Measurements from ENCODE around the gene HASPIN. TPM values are rescaled to one million over a fixed set of nuclear protein-coding genes. Genes with fewer than 3 reads are reported as not detected.
"Not testable (repeated sequence)": the region's sequence is repeated elsewhere in the genome, so short reads cannot be mapped to it uniquely, and the experiment has no call there.

The HASPIN gene
- total RNA-seq, 2 donors from 2014 or later = 14.7 to 24.6 TPM

DNA sequence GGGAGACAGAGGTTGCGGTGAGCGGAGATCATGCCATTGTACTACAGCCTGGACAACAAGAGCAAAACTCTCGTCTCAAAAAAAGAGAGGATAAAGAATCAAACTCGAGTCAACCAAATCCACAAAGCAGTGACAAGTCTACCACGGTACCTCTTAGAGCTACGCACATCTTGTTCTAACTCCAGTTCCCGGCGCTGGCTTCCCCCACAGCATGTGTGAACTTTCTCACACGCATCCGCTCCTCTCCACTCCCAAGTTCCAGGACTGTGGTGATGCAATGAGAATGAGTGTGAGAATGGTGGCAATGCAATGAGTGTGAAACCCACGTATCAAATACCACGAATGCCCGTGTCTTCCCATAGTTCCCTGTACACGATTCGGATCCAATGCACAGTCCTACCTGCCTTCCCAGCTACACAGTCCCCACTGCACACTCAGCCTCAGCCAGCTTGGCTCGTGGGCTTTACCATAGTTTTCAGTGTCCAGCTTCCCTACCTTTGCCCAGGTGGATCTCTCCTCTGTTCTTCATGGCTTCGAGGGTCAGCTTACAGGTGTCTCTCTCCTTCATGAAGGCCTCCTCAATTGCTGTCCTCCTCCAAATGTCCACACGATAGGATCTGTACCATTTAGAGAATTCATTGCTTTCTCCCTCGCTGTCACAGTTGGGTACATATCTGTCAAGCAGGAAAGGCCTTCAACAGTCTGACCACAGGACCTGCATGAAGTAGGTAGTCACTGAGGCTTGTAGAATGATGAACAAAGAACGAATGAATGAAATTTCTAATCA, 18.6 kb upstream of the HASPIN start:
- Histone ChIP-seq H3K9ac (ENCODE audit: extremely low read depth, low read length, poor library complexity, severe bottlenecking) (no peak overlapping the region), H3K27me3 (ENCODE audit: control insufficient read depth, insufficient read depth, low read length, poor library complexity, severe bottlenecking) (no peaks in the 10 kb centered on the region), H3K4me1 (ENCODE audit: control insufficient read depth, insufficient read depth, low read length) (no peaks in the 10 kb centered on the region), H3K36me3 (ENCODE audit: control insufficient read depth, insufficient read depth, low read length) (no peaks in the 10 kb centered on the region), H3K27ac (ENCODE audit: low read depth, low read length) (no peak overlapping the region), H3K9me3 (ENCODE audit: control insufficient read depth, low read length) (no peaks in the 10 kb centered on the region), H3K4me3 (ENCODE audit: low read length) (no peak overlapping the region)
- H3K4me3 Mint-ChIP-seq = no peak overlapping the region
- H3K4me1 Mint-ChIP-seq = no peaks in the 10 kb centered on the region
- DNase-seq = no peak
- TF ChIP-seq, protein P1, sequence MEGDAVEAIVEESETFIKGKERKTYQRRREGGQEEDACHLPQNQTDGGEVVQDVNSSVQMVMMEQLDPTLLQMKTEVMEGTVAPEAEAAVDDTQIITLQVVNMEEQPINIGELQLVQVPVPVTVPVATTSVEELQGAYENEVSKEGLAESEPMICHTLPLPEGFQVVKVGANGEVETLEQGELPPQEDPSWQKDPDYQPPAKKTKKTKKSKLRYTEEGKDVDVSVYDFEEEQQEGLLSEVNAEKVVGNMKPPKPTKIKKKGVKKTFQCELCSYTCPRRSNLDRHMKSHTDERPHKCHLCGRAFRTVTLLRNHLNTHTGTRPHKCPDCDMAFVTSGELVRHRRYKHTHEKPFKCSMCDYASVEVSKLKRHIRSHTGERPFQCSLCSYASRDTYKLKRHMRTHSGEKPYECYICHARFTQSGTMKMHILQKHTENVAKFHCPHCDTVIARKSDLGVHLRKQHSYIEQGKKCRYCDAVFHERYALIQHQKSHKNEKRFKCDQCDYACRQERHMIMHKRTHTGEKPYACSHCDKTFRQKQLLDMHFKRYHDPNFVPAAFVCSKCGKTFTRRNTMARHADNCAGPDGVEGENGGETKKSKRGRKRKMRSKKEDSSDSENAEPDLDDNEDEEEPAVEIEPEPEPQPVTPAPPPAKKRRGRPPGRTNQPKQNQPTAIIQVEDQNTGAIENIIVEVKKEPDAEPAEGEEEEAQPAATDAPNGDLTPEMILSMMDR (conservative IDR thresholded peaks at IDR 0.05) = no peak
- peaks cover 4% of the 10 kb centered on the region for H3K36me3 Mint-ChIP-seq (ENCODE audit: low read depth)
- H3K27ac Mint-ChIP-seq = no peak overlapping the region
- no peaks in the 10 kb centered on the region for H3K27me3 Mint-ChIP-seq (ENCODE audit: insufficient read depth)
- H3K9me3 Mint-ChIP-seq = peaks cover 12% of the 10 kb centered on the region
- WGBS, 2 experiments (ENCODE audit: insufficient coverage in 1 of 2, insufficient read length in 1 of 2) = 78 to 88% methylated on average over 14 to 20 of the region's 20 CpGs

DNA sequence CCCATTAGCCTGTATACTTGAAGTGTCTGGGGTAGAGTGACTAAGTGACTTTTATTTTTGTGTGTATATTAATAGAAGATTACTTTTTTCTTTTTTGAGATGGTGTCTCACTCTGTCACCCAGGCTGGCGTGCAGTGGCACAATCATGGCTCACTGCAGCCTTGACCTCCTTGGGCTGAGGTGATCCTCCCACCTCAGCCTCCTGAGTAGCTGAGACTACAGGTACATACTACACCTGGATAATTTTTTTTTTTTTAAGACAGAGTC, 18.1 kb upstream of the HASPIN start:
- DNase-seq; H3K36me3 Mint-ChIP-seq (ENCODE audit: low read depth); H3K4me3 ChIP-seq (ENCODE audit: low read length); H3K27me3 ChIP-seq (ENCODE audit: control insufficient read depth, insufficient read depth, low read length, poor library complexity, severe bottlenecking); H3K4me1 Mint-ChIP-seq; H3K4me3 Mint-ChIP-seq; H3K4me1 ChIP-seq (ENCODE audit: control insufficient read depth, insufficient read depth, low read length); H3K9ac ChIP-seq (ENCODE audit: extremely low read depth, low read length, poor library complexity, severe bottlenecking); H3K27me3 Mint-ChIP-seq (ENCODE audit: insufficient read depth); H3K36me3 ChIP-seq (ENCODE audit: control insufficient read depth, insufficient read depth, low read length); H3K9me3 ChIP-seq (ENCODE audit: control insufficient read depth, low read length); H3K27ac ChIP-seq (ENCODE audit: low read depth, low read length); H3K27ac Mint-ChIP-seq: not testable (repeated sequence)
- peaks cover 12% of the 10 kb centered on the region for H3K9me3 Mint-ChIP-seq
- 89 to 94% methylated on average over 1 of the region's 1 CpG for WGBS, 2 experiments (ENCODE audit: insufficient coverage in 1 of 2, insufficient read length in 1 of 2)

DNA sequence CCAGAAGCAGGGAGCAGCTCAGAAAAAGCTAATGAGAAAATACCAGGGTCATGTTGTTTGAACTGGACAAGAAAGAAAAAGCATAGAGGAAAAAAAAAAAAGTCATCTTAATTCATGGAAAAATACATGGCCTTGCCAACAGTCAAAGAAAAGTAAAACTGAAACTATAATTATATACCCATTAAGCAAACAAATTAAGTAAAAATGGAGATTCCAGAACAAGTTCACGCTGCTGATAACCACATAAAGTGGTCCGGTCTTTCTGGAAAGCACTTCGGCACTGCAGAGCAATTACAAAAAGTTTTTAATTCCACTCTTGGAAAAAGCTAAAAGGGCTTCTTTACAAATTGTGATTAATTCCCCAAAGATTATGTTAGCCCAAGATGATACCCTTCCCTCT, 15.3 kb upstream of the HASPIN start:
- no peak overlapping the region for H3K9ac ChIP-seq (ENCODE audit: extremely low read depth, low read length, poor library complexity, severe bottlenecking)
- Mint-ChIP-seq H3K9me3 (no peaks in the 10 kb centered on the region), H3K27me3 (ENCODE audit: insufficient read depth) (no peaks in the 10 kb centered on the region), H3K27ac (no peak overlapping the region), H3K4me3 (no peak overlapping the region), H3K4me1 (no peaks in the 10 kb centered on the region), H3K36me3 (ENCODE audit: low read depth) (peaks cover 8% of the 10 kb centered on the region)
- TF ChIP-seq, protein P1 (conservative IDR thresholded peaks at IDR 0.05) = no peak
- WGBS, 2 experiments (ENCODE audit: insufficient coverage in 1 of 2, insufficient read length in 1 of 2) = 86 to 99% methylated on average over 3 of the region's 3 CpGs
- H3K9me3 ChIP-seq (ENCODE audit: control insufficient read depth, low read length) = no peaks in the 10 kb centered on the region
- H3K27ac ChIP-seq (ENCODE audit: low read depth, low read length) = no peak overlapping the region
- no peak overlapping the region for H3K4me3 ChIP-seq (ENCODE audit: low read length)
- no peaks in the 10 kb centered on the region for H3K36me3 ChIP-seq (ENCODE audit: control insufficient read depth, insufficient read depth, low read length)
- DNase-seq = no peak
- no peaks in the 10 kb centered on the region for H3K27me3 ChIP-seq (ENCODE audit: control insufficient read depth, insufficient read depth, low read length, poor library complexity, severe bottlenecking)
- no peaks in the 10 kb centered on the region for H3K4me1 ChIP-seq (ENCODE audit: control insufficient read depth, insufficient read depth, low read length)

DNA sequence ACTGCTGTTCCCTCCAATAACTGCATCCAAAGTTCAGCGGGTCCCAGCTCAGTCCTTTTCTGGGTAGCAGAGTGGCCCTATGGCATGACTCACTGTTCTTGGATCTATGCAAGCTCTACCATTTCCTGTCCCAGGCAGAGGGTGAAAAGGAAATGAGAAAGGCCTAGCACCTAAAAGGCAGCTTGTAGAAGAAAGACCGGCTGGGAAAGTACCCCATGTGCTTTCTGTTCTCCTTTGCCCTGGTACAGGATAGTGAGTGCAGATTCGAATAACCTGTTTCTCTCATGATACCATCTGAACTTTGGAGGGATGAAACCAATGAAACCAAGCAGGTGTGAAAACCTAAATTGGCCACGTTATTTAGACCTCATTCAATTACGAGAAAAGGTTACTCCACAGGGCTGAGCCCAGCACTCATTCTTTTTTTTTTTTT, 12.7 kb upstream of the HASPIN start:
- no peak for DNase-seq
- H3K27ac ChIP-seq (ENCODE audit: low read depth, low read length) = no peak overlapping the region
- Mint-ChIP-seq H3K27ac (no peak overlapping the region), H3K9me3 (no peaks in the 10 kb centered on the region), H3K36me3 (ENCODE audit: low read depth) (peaks cover 20% of the 10 kb centered on the region), H3K27me3 (ENCODE audit: insufficient read depth) (no peaks in the 10 kb centered on the region), H3K4me1 (no peaks in the 10 kb centered on the region), H3K4me3 (no peak overlapping the region)
- H3K4me3 ChIP-seq (ENCODE audit: low read length) = no peak overlapping the region
- TF ChIP-seq, protein P1 (conservative IDR thresholded peaks at IDR 0.05) = no peak
- no peaks in the 10 kb centered on the region for H3K9me3 ChIP-seq (ENCODE audit: control insufficient read depth, low read length)
- WGBS, 2 experiments (ENCODE audit: insufficient coverage in 1 of 2, insufficient read length in 1 of 2) = 80 to 88% methylated on average over 4 to 5 of the region's 5 CpGs
- no peak overlapping the region for H3K9ac ChIP-seq (ENCODE audit: extremely low read depth, low read length, poor library complexity, severe bottlenecking)
- no peaks in the 10 kb centered on the region for H3K27me3 ChIP-seq (ENCODE audit: control insufficient read depth, insufficient read depth, low read length, poor library complexity, severe bottlenecking)
- peaks cover 13% of the 10 kb centered on the region for H3K36me3 ChIP-seq (ENCODE audit: control insufficient read depth, insufficient read depth, low read length)
- H3K4me1 ChIP-seq (ENCODE audit: control insufficient read depth, insufficient read depth, low read length) = no peaks in the 10 kb centered on the region

Data from endodermal cell (in vitro differentiated cells).